Measurements from ENCODE around the gene COPZ1. TPM values are rescaled to one million over a fixed set of nuclear protein-coding genes. Genes with fewer than 3 reads are reported as not detected.

The COPZ1 gene
- total and polyA plus RNA-seq, 9 of the 15 experiments (the other 6 are each of a cell fraction or from before 2014, with no cell fraction given): 137 to 487 (median 233) TPM

- TF ChIP-seq ZNF76 (CRISPR knock-in tag; IDR thresholded peaks at IDR 0.05; ENCODE audit: borderline replicate concordance) (no peak), NFE2L1 (tag; IDR thresholded peaks at IDR 0.05; ENCODE audit: borderline replicate concordance, low read depth) (no peak), CTCFL (IDR thresholded peaks at IDR 0.05; ENCODE audit: borderline replicate concordance, insufficient read depth, low read depth, low read length, poor library complexity, severe bottlenecking) (no peak), CC2D1A (IDR thresholded peaks at IDR 0.05) (no peak), ZBTB33 (CRISPR knock-in tag; IDR thresholded peaks at IDR 0.05) (no peak), ZNF212 (CRISPR knock-in tag; IDR thresholded peaks at IDR 0.05) (no peak), ZNF511 (CRISPR knock-in tag; IDR thresholded peaks at IDR 0.05) (no peak), ZBTB43 (CRISPR knock-in tag; IDR thresholded peaks at IDR 0.05) (no peak), U2AF2 (optimal IDR thresholded peaks at IDR 0.05; ENCODE audit: low read depth, low read length) (no peak), SAP30 (IDR thresholded peaks at IDR 0.05; ENCODE audit: borderline replicate concordance, insufficient read depth, low read depth, low read length, poor library complexity, severe bottlenecking) (no peak), ZNF75A (CRISPR knock-in tag; IDR thresholded peaks at IDR 0.05) (no peak), NFE2 (IDR thresholded peaks at IDR 0.05; ENCODE audit: low read depth) (no peak), ZNF140 (CRISPR knock-in tag; IDR thresholded peaks at IDR 0.05) (no peak), ZNF57 (CRISPR knock-in tag; IDR thresholded peaks at IDR 0.05) (no peak), STAT5B (CRISPR knock-in tag; IDR thresholded peaks at IDR 0.05) (no peak), SOX6 (IDR thresholded peaks at IDR 0.05) (no peak), ZNF146 (CRISPR knock-in tag; IDR thresholded peaks at IDR 0.05; ENCODE audit: unreplicated experiment) (no peak), CLOCK (CRISPR knock-in tag; IDR thresholded peaks at IDR 0.05; ENCODE audit: borderline replicate concordance) (no peak), DLX4 (CRISPR knock-in tag; IDR thresholded peaks at IDR 0.05) (no peak), ZFPM2 (CRISPR knock-in tag; IDR thresholded peaks at IDR 0.05) (no peak)
Observed at GRCh38 chr12:54352022-54352531, 27.1 kb downstream of the COPZ1 start (continued).
